HL-60 (cell line): ENCODE data around the gene STX10.

Source experiments
- DNase-seq, 2 experiments: peaks; one replicate each; pipeline ENCODE4 v3.0.0-alpha.2; 2010 to 2020; ENCODE audit warnings: low read depth in 1 of 2, low spot score in 1 of 2
- H3K27ac ChIP-seq: fragments of 250-450 bp; sonication (Bioruptor Pico); replicated peaks from 2 replicates; pipeline ENCODE4 v1.5.1; 2020; ENCODE audit warnings: mild to moderate bottlenecking, moderate library complexity
- H3K27me3 ChIP-seq: fragments of 250-450 bp; sonication (Bioruptor Pico); 2 replicates; pipeline ENCODE4 v1.5.1; 2021; ENCODE audit warnings: mild to moderate bottlenecking, moderate library complexity; ENCODE audit not compliant: insufficient read depth, poor library complexity, severe bottlenecking
- H3K4me3 ChIP-seq: replicated peaks from 2 replicates; pipeline ENCODE4 v1.5.1; 2011; ENCODE audit warnings: mild to moderate bottlenecking, control low read depth, low read length; ENCODE audit not compliant: insufficient read depth
- CTCF ChIP-seq: IDR thresholded peaks from one replicate; pipeline ENCODE4 v1.5.1; 2011; ENCODE audit warnings: low read length, control low read depth, inconsistent platforms; ENCODE audit not compliant: insufficient read depth
- GABPA ChIP-seq: IDR thresholded peaks from 2 replicates; pipeline ENCODE4 v1.6.1; 2012; ENCODE audit warnings: low read depth
- POLR2AphosphoS5 ChIP-seq: IDR thresholded peaks from 2 replicates; pipeline ENCODE4 v1.6.1; 2012; ENCODE audit warnings: low read depth
- SPI1 ChIP-seq: IDR thresholded peaks from 2 replicates; pipeline ENCODE4 v1.6.1; 2012; ENCODE audit warnings: low read depth, mild to moderate bottlenecking, borderline replicate concordance
- TF ChIP-seq, protein P1 (sequence below): IDR thresholded peaks from 2 replicates; pipeline ENCODE4 v1.6.1; 2012; ENCODE audit warnings: low read depth; ENCODE audit not compliant: insufficient replicate concordance

STX10 gene

DNA sequence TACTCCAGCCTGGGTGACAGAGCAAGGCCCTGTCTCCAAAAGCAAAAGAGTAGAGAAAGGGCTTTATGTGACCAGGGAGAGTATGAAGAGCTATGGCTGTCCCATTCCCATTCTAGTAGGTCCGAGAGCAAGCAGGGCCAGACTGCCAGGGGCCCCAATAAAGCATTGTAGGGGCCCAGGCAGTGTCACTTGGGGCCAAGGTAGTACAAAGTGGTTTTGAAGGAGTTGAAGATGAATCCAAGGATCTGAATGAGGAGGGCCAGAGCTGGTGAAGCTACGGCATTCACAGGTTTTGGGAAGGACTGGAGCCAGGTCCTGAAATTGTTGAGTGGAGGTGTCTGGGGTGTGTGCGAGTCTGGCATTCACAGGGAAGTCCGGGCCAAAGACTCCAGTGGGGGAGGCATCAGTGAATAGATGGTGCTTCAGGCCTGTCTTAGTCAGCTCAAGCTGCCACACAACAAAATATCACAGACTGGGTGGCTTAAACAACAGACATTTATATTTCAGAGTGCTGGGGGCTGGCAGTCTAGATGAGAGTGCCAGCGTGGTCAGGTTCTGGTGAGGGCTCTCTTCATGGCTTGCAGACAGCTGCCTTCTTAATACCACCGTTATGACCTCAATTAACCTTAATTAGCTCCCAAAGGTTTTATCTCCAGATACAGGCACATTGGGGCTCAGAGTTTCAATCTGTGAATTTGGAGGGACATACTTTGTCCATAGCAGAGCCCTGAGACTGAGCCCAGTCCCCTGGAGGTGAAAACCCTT is 22.2 kb downstream of the STX10 start:
- no peak for TF ChIP-seq SPI1
- no peak for TF ChIP-seq GABPA
- no peak; the same call in 1 of the 2 replicates for TF ChIP-seq POLR2AphosphoS5
- TF ChIP-seq, protein P1, sequence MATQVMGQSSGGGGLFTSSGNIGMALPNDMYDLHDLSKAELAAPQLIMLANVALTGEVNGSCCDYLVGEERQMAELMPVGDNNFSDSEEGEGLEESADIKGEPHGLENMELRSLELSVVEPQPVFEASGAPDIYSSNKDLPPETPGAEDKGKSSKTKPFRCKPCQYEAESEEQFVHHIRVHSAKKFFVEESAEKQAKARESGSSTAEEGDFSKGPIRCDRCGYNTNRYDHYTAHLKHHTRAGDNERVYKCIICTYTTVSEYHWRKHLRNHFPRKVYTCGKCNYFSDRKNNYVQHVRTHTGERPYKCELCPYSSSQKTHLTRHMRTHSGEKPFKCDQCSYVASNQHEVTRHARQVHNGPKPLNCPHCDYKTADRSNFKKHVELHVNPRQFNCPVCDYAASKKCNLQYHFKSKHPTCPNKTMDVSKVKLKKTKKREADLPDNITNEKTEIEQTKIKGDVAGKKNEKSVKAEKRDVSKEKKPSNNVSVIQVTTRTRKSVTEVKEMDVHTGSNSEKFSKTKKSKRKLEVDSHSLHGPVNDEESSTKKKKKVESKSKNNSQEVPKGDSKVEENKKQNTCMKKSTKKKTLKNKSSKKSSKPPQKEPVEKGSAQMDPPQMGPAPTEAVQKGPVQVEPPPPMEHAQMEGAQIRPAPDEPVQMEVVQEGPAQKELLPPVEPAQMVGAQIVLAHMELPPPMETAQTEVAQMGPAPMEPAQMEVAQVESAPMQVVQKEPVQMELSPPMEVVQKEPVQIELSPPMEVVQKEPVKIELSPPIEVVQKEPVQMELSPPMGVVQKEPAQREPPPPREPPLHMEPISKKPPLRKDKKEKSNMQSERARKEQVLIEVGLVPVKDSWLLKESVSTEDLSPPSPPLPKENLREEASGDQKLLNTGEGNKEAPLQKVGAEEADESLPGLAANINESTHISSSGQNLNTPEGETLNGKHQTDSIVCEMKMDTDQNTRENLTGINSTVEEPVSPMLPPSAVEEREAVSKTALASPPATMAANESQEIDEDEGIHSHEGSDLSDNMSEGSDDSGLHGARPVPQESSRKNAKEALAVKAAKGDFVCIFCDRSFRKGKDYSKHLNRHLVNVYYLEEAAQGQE, result no peak
- no peak for TF ChIP-seq CTCF
- Histone ChIP-seq H3K4me3 (no peak overlapping the region), H3K27me3 (no peaks in the 10 kb centered on the region), H3K27ac (no peak overlapping the region)
- DNase-seq, result no peak

DNA sequence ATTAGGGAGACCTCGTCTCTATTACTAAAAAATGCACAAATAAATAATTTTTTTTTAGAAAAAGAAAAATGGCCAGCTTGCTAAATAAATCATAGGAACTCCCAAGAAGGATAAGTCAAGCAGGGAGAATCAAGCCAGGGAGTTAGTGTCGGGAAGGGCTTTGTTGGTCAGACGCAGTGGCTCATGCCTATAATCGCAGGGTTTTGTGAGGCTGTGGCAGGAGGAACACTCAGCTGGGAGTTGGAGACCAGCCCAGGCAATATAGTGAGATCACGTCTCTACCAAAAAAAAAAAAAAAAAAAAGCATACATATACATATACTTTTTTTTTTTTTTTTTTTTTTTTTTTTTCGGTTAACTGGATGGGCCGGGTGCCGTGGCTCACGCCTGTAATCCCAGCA is 23.1 kb downstream of the STX10 start:
- no peak overlapping the region for H3K4me3 ChIP-seq
- H3K27me3 ChIP-seq, result no peaks in the 10 kb centered on the region
- TF ChIP-seq, protein P1, result no peak
- no peak for TF ChIP-seq SPI1
- TF ChIP-seq CTCF, result no peak
- TF ChIP-seq POLR2AphosphoS5, result no peak
- no peak for TF ChIP-seq GABPA
- no peak for DNase-seq
- H3K27ac ChIP-seq, result no peak overlapping the region

DNA sequence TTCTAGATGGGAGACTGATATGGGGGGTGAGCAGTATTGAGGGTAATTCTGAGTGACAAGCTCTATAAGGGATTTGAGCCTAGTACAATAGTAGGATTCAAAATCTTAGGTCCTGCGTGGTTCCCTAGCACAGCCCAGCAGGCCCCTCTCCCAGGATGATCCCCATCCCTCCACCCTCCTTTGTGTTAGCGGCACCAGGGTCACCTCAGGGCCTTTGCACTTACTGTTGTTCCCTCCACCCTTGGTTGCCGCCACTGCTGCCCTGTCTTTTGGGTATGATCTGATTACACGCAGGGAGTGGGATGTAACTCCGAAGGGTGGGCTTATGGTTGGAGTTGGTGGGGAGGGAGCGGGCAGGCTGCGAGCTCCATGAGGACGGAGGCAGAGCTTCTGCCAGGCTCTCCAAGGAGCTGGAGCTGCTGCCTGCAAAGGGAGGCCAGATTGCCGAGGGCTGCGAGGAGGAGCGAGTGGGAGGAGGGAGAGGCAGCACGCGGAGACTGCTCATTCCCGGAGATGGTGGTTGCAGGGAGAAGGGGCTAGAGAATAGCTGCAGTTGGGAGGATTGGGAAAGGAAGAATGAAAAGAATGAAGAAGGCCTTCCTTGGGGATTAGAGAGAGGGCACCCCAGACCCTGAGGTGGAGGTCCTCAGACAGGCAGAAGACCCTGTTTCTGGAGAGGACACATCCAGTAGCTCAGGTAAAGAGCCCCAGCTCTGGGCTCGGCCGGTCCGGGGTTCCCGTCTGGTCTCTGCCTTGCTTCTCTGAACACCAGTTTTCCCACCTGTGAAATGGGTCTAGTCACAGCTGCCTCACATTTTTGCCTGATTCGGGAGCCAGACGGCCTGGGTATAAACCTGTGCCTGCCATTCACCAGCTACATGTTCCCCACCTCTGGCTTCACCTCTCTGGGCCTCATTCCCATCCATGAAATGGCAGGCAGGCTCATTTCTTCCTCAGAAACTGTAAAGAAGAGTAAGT is 26.9 kb downstream of the STX10 start:
- H3K27ac ChIP-seq, result no peak overlapping the region
- DNase-seq, result no peak
- H3K4me3 ChIP-seq, result no peak overlapping the region
- H3K27me3 ChIP-seq, result no peaks in the 10 kb centered on the region
- TF ChIP-seq CTCF (no peak), GABPA (no peak), POLR2AphosphoS5 (no peak), SPI1 (no peak)
- TF ChIP-seq, protein P1, result no peak
